ENCODE data around the gene TGFBR3L. TPM values are rescaled to one million over a fixed set of nuclear protein-coding genes. Genes with fewer than 3 reads are reported as not detected.
A peak's percentile ranks its signal among the peaks of the same experiment; 100 is the strongest.

Gene TGFBR3L
- polyA plus RNA-seq, 4 donors = 0.24 to 0.60 (median 0.59) TPM; not detected in 1

GRCh38 chr19:7903244-7904073 lies 11.2 kb upstream of the TGFBR3L start, which contains the start of gene MAP2K7:
Gene MAP2K7, plus strand, starts transcription at chr19:7903877. Its CDS starts 68 bp downstream, at chr19:7903945.
- peak; percentile 98 to 99 (median 99) for DNase-seq (ENCODE audit: low read depth in 4 of 4, low spot score in 3 of 4)

- DNase-seq (ENCODE audit: low read depth in 4 of 4, low spot score in 3 of 4) = no peak
These were observed 10.3 kb upstream of the TGFBR3L start for GRCh38 chr19:7904074-7905020.

GRCh38 chr19:7905268-7905667 lies 9.4 kb upstream of the TGFBR3L start:
- no peak for DNase-seq (ENCODE audit: low read depth in 4 of 4, low spot score in 3 of 4)

- DNase-seq (ENCODE audit: low read depth in 4 of 4, low spot score in 3 of 4) = no peak
These were observed 8.8 kb upstream of the TGFBR3L start for GRCh38 chr19:7905859-7906258.

- DNase-seq (ENCODE audit: low read depth in 4 of 4, low spot score in 3 of 4) = no peak
These were observed 7.5 kb upstream of the TGFBR3L start for GRCh38 chr19:7907122-7907521.

- DNase-seq (ENCODE audit: low read depth in 4 of 4, low spot score in 3 of 4) = no peak
These were observed 7.1 kb upstream of the TGFBR3L start for GRCh38 chr19:7907544-7907943.

GRCh38 chr19:7908078-7908699 lies 6.4 kb upstream of the TGFBR3L start:
- no peak for DNase-seq (ENCODE audit: low read depth in 4 of 4, low spot score in 3 of 4)

GRCh38 chr19:7908742-7909461 lies 5.7 kb upstream of the TGFBR3L start:
- DNase-seq (ENCODE audit: low read depth in 4 of 4, low spot score in 3 of 4) = no peak

- no peak for DNase-seq (ENCODE audit: low read depth in 4 of 4, low spot score in 3 of 4)
These were observed 5.1 kb upstream of the TGFBR3L start for GRCh38 chr19:7909471-7910067.

- DNase-seq (ENCODE audit: low read depth in 4 of 4, low spot score in 3 of 4) = no peak
These were observed 4.1 kb upstream of the TGFBR3L start for GRCh38 chr19:7910321-7911161.

- no peak for DNase-seq (ENCODE audit: low read depth in 4 of 4, low spot score in 3 of 4)
These were observed 3.0 kb upstream of the TGFBR3L start for GRCh38 chr19:7911508-7912143.

- DNase-seq (ENCODE audit: low read depth in 4 of 4, low spot score in 3 of 4) = no peak
These were observed 2.4 kb upstream of the TGFBR3L start for GRCh38 chr19:7912144-7912696.

- DNase-seq (ENCODE audit: low read depth in 4 of 4, low spot score in 3 of 4) = no peak
These were observed 1.7 kb upstream of the TGFBR3L start for GRCh38 chr19:7912697-7913564.

GRCh38 chr19:7913652-7914051 lies 978 bp upstream of the TGFBR3L start:
- no peak for DNase-seq (ENCODE audit: low read depth in 4 of 4, low spot score in 3 of 4)

GRCh38 chr19:7914099-7914498 lies 531 bp upstream of the TGFBR3L start:
- DNase-seq (ENCODE audit: low read depth in 4 of 4, low spot score in 3 of 4) = no peak

GRCh38 chr19:7915250-7916102 lies 846 bp downstream of the TGFBR3L start:
- DNase-seq (ENCODE audit: low read depth in 4 of 4, low spot score in 3 of 4) = no peak
